ENCODE measurements around the gene CUBN. TPM values are rescaled to one million over a fixed set of nuclear protein-coding genes. Genes with fewer than 3 reads are reported as not detected.

Gene CUBN
- total RNA-seq, 1 experiment from 2014 or later = 4.6 TPM

DNA sequence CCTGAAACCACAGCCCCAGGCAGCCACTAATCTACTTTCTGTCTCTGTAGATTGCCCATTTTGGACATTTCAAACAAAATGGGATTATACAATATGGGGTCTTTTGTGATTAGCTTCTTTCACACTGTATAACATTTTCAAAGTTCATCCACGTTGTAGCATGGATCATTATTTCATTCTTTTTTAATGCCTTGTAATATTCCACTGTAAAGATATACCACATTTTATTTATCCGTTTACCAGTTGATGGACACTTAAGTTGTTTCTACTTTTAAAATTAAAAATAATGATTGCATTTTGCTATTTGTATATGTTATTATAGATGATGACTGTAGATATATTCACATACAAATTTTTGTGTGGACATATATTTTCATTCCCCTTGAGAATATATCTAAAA lies 60.7 kb downstream of the CUBN start:
- DNase-seq = no peak
- H3K4me3 Mint-ChIP-seq (ENCODE audit: unreplicated experiment) = no peak overlapping the region
- no peaks in the 10 kb centered on the region for H3K4me1 Mint-ChIP-seq (ENCODE audit: low read depth, unreplicated experiment)
- Histone ChIP-seq H3K4me1 (no peaks in the 10 kb centered on the region), H3K9me3 (no peaks in the 10 kb centered on the region), H3K4me3 (ENCODE audit: low read depth, low read length) (no peak overlapping the region), H3K27me3 (replicated peaks; ENCODE audit: control insufficient read depth, insufficient read depth, low read length) (no peaks in the 10 kb centered on the region), H3K36me3 (ENCODE audit: control insufficient read depth, insufficient read depth, low read length) (no peaks in the 10 kb centered on the region)
- TF ChIP-seq, protein P1, sequence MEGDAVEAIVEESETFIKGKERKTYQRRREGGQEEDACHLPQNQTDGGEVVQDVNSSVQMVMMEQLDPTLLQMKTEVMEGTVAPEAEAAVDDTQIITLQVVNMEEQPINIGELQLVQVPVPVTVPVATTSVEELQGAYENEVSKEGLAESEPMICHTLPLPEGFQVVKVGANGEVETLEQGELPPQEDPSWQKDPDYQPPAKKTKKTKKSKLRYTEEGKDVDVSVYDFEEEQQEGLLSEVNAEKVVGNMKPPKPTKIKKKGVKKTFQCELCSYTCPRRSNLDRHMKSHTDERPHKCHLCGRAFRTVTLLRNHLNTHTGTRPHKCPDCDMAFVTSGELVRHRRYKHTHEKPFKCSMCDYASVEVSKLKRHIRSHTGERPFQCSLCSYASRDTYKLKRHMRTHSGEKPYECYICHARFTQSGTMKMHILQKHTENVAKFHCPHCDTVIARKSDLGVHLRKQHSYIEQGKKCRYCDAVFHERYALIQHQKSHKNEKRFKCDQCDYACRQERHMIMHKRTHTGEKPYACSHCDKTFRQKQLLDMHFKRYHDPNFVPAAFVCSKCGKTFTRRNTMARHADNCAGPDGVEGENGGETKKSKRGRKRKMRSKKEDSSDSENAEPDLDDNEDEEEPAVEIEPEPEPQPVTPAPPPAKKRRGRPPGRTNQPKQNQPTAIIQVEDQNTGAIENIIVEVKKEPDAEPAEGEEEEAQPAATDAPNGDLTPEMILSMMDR (IDR thresholded peaks at IDR 0.05; ENCODE audit: insufficient read depth in 1 of 2, low read depth in 1 of 2, low read length in 1 of 2, severe bottlenecking in 1 of 2, unreplicated experiment in 1 of 2) = no peak
- ChIA-PET CTCF (no interaction called here), POLR2A (no interaction called here)
- no peaks in the 10 kb centered on the region for H3K36me3 Mint-ChIP-seq (ENCODE audit: insufficient read depth, unreplicated experiment)
- no peak overlapping the region for H3K27ac Mint-ChIP-seq (ENCODE audit: unreplicated experiment)
- intact Hi-C loops (cut with micrococcal nuclease; ENCODE audit: unreplicated experiment) = no loop called here
- H3K9me3 Mint-ChIP-seq (ENCODE audit: unreplicated experiment) = no peaks in the 10 kb centered on the region
- H3K27me3 Mint-ChIP-seq (ENCODE audit: insufficient read depth, unreplicated experiment) = no peaks in the 10 kb centered on the region
- no TSS peak for BruUV-seq (replicated peaks)

DNA sequence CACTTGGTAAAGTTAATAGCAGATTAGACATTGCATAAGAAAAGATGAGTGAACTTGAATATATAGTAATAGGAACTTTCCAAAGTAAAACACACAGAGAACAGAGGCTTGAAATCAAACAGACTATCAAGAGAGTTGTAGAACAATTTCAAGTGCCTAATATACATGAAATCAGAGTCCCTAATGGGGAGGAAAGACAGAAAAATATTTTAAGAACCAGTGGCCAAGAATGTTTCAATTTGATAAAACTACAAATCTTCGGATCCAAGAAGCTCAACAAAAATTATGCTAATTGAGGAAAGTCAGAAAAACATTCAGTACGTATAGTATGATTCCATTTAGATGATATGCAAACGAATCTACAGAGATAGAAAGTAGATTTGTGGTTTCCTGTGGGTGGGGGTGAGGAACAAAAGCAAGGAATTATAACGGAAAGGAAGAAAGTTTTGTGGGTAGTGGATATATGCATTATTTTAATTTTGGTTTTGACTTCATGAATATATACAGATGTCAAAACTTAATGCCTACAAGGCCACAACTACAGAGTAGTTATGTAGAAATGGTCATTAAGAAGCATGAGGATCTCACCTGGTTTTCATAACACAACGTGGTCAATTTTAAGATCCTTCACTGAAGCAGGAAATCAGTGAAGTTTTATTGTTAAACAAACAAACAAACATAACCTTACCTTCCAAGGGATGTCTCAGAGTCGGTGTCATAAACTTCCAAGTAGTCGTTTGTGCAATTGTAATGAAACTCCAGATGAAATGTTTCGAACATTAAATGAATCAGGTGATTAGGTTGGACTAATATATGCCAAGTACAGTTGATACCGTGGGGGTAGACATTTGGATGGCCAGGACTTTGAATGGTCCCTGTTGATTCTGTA lies 62.0 kb downstream of the CUBN start:
- Histone ChIP-seq H3K4me3 (ENCODE audit: low read depth, low read length) (no peak overlapping the region), H3K36me3 (ENCODE audit: control insufficient read depth, insufficient read depth, low read length) (no peaks in the 10 kb centered on the region), H3K4me1 (peaks cover 4% of the 10 kb centered on the region; the same call in 1 of the 2 replicates), H3K9me3 (no peaks in the 10 kb centered on the region), H3K27me3 (replicated peaks; ENCODE audit: control insufficient read depth, insufficient read depth, low read length) (no peaks in the 10 kb centered on the region)
- Mint-ChIP-seq H3K4me1 (ENCODE audit: low read depth, unreplicated experiment) (peaks cover 9% of the 10 kb centered on the region), H3K27ac (ENCODE audit: unreplicated experiment) (no peak overlapping the region), H3K4me3 (ENCODE audit: unreplicated experiment) (no peak overlapping the region), H3K36me3 (ENCODE audit: insufficient read depth, unreplicated experiment) (no peaks in the 10 kb centered on the region), H3K9me3 (ENCODE audit: unreplicated experiment) (no peaks in the 10 kb centered on the region), H3K27me3 (ENCODE audit: insufficient read depth, unreplicated experiment) (no peaks in the 10 kb centered on the region)
- ChIA-PET CTCF (no interaction called here), POLR2A (interaction anchor here (0.6 kb wide), 1 partner anchor 61 kb away, joined by 5 read pairs; no protein-coding TSS in a partner anchor)
- no peak for DNase-seq
- no TSS peak for BruUV-seq (replicated peaks)
- TF ChIP-seq, protein P1 (IDR thresholded peaks at IDR 0.05; ENCODE audit: insufficient read depth in 1 of 2, low read depth in 1 of 2, low read length in 1 of 2, severe bottlenecking in 1 of 2, unreplicated experiment in 1 of 2) = no peak
- intact Hi-C loops (cut with micrococcal nuclease; ENCODE audit: unreplicated experiment) = no loop called here

DNA sequence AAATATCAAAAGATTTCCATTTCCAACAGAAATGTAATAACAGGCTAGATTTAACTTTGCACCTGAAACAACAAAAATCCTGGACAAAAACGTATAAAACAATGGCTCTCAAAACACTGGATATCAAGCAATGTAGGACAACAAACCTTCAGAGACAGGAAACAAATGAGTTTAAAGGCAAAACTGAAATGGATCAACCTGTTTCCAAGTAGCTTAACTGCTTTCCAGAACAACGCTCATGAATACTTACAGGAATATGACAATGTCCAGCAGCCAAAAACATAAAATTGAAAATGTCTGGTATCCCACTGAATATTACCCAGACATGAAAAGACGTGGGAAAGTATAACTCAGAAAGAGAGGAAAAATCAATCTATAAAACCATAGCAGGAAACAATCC lies 62.8 kb downstream of the CUBN start:
- Mint-ChIP-seq H3K9me3 (ENCODE audit: unreplicated experiment) (no peaks in the 10 kb centered on the region), H3K4me1 (ENCODE audit: low read depth, unreplicated experiment) (peaks cover 9% of the 10 kb centered on the region), H3K27ac (ENCODE audit: unreplicated experiment) (no peak overlapping the region), H3K36me3 (ENCODE audit: insufficient read depth, unreplicated experiment) (no peaks in the 10 kb centered on the region), H3K4me3 (ENCODE audit: unreplicated experiment) (no peak overlapping the region), H3K27me3 (ENCODE audit: insufficient read depth, unreplicated experiment) (no peaks in the 10 kb centered on the region)
- no peaks in the 10 kb centered on the region for H3K27me3 ChIP-seq (replicated peaks; ENCODE audit: control insufficient read depth, insufficient read depth, low read length)
- no TSS peak for BruUV-seq (replicated peaks)
- H3K36me3 ChIP-seq (ENCODE audit: control insufficient read depth, insufficient read depth, low read length) = no peaks in the 10 kb centered on the region
- H3K4me3 ChIP-seq (ENCODE audit: low read depth, low read length) = no peak overlapping the region
- CTCF ChIA-PET = no interaction called here
- TF ChIP-seq, protein P1 (IDR thresholded peaks at IDR 0.05; ENCODE audit: insufficient read depth in 1 of 2, low read depth in 1 of 2, low read length in 1 of 2, severe bottlenecking in 1 of 2, unreplicated experiment in 1 of 2) = no peak
- intact Hi-C loops (cut with micrococcal nuclease; ENCODE audit: unreplicated experiment) = no loop called here
- DNase-seq = no peak
- POLR2A ChIA-PET = no interaction called here
- no peaks in the 10 kb centered on the region for H3K9me3 ChIP-seq
- peaks cover 12% of the 10 kb centered on the region; the same call in 1 of the 2 replicates for H3K4me1 ChIP-seq

Data from Caco-2 (cell line).